ENCODE data around the gene ARFGAP1.

The ARFGAP1 gene

GRCh38 chr20:63292292-63292701 is 19.7 kb downstream of the ARFGAP1 start:
- TF ChIP-seq, protein P1, sequence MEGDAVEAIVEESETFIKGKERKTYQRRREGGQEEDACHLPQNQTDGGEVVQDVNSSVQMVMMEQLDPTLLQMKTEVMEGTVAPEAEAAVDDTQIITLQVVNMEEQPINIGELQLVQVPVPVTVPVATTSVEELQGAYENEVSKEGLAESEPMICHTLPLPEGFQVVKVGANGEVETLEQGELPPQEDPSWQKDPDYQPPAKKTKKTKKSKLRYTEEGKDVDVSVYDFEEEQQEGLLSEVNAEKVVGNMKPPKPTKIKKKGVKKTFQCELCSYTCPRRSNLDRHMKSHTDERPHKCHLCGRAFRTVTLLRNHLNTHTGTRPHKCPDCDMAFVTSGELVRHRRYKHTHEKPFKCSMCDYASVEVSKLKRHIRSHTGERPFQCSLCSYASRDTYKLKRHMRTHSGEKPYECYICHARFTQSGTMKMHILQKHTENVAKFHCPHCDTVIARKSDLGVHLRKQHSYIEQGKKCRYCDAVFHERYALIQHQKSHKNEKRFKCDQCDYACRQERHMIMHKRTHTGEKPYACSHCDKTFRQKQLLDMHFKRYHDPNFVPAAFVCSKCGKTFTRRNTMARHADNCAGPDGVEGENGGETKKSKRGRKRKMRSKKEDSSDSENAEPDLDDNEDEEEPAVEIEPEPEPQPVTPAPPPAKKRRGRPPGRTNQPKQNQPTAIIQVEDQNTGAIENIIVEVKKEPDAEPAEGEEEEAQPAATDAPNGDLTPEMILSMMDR (IDR thresholded peaks at IDR 0.05; ENCODE audit: poor library complexity, severe bottlenecking) = no peak
- DNase-seq (ENCODE audit: low spot score) (no peak), ATAC-seq (ENCODE audit: low read depth) (peak; percentile 0; the same call in 1 of the 3 replicates)
- Histone ChIP-seq H3K4me1 (ENCODE audit: insufficient read depth, poor library complexity, severe bottlenecking) (no peaks in the 10 kb centered on the region), H3K27me3 (ENCODE audit: insufficient read depth, poor library complexity, severe bottlenecking) (peaks cover 29% of the 10 kb centered on the region), H3K9me3 (ENCODE audit: severe bottlenecking) (no peaks in the 10 kb centered on the region), H3K27ac (ENCODE audit: poor library complexity, severe bottlenecking) (no peak overlapping the region), H3K4me3 (ENCODE audit: severe bottlenecking) (no peak overlapping the region), H3K36me3 (ENCODE audit: low read depth) (peaks cover 19% of the 10 kb centered on the region)

DNA sequence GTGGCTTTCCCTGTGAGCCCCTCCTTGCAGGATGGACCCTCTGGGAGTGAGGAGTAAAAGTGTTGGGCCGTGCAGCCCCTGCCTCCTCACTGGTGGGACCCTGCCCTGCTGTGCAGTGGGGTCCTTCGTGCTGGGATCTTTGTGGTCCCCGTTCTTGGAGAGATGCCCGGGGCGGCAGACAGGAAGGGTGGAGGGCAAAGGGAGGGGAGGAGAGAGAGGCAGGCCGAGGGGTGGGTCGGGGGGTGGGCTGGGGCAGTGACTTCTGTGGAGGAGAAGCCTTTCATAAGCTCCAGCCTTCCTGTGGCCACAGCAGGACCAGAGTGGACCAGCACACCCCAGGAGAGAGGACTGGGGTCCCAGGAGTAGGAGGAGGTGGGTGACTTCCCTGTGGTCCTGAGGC is 20.3 kb downstream of the ARFGAP1 start, which contains the start of gene COL20A1:
Gene COL20A1 (plus strand): TSS at position 283 of the 400 bp plus-strand sequence. CDS start 1,922 bp downstream, outside the sequence.
- Histone ChIP-seq H3K27me3 (ENCODE audit: insufficient read depth, poor library complexity, severe bottlenecking) (peaks cover 29% of the 10 kb centered on the region), H3K4me1 (ENCODE audit: insufficient read depth, poor library complexity, severe bottlenecking) (no peaks in the 10 kb centered on the region)
- ATAC-seq (ENCODE audit: low read depth) = no peak

DNA sequence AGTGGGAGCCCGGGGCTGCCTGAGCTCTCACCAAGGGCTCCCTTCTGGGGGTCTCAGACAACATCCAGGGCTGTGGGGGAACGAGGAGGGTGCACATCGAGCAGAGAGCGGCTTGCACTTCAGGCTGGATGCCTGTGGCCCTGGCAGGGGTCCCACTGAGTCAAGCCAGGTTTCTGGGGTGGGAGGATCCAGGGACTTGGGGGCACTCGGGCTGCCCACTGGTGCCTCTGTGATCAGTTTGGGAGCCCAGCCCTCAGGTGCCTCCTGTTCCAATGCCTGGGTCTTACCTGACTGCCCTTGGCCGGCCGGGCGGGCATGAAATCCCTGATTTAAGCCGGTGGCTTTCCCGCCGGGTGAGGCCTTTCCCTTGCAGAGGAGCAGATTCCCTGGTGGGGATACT is 20.8 kb downstream of the ARFGAP1 start:
- Histone ChIP-seq H3K36me3 (ENCODE audit: low read depth) (peaks cover 9% of the 10 kb centered on the region), H3K9me3 (ENCODE audit: severe bottlenecking) (no peaks in the 10 kb centered on the region), H3K27ac (ENCODE audit: poor library complexity, severe bottlenecking) (no peak overlapping the region), H3K27me3 (ENCODE audit: insufficient read depth, poor library complexity, severe bottlenecking) (peaks cover 29% of the 10 kb centered on the region), H3K4me3 (ENCODE audit: severe bottlenecking) (no peak overlapping the region), H3K4me1 (ENCODE audit: insufficient read depth, poor library complexity, severe bottlenecking) (no peaks in the 10 kb centered on the region)
- DNase-seq (ENCODE audit: low spot score) (no peak), ATAC-seq (ENCODE audit: low read depth) (no peak)
- TF ChIP-seq, protein P1 (IDR thresholded peaks at IDR 0.05; ENCODE audit: poor library complexity, severe bottlenecking) = no peak

More for the DNA sequence above, 20.3 kb downstream of the ARFGAP1 start, which contains the start of gene COL20A1:
- Histone ChIP-seq H3K36me3 (ENCODE audit: low read depth) (peaks cover 13% of the 10 kb centered on the region), H3K27ac (ENCODE audit: poor library complexity, severe bottlenecking) (no peak within 1 kb of the TSS), H3K9me3 (ENCODE audit: severe bottlenecking) (no peaks in the 10 kb centered on the region), H3K4me3 (ENCODE audit: severe bottlenecking) (no peak within 1 kb of the TSS)
- TF ChIP-seq, protein P1 (IDR thresholded peaks at IDR 0.05; ENCODE audit: poor library complexity, severe bottlenecking) = no peak
- no peak for DNase-seq (ENCODE audit: low spot score)

- Histone ChIP-seq H3K27ac (ENCODE audit: poor library complexity, severe bottlenecking) (no peak overlapping the region), H3K27me3 (ENCODE audit: insufficient read depth, poor library complexity, severe bottlenecking) (peaks cover 31% of the 10 kb centered on the region), H3K36me3 (ENCODE audit: low read depth) (peaks cover 4% of the 10 kb centered on the region), H3K4me3 (ENCODE audit: severe bottlenecking) (no peak overlapping the region), H3K9me3 (ENCODE audit: severe bottlenecking) (no peaks in the 10 kb centered on the region), H3K4me1 (ENCODE audit: insufficient read depth, poor library complexity, severe bottlenecking) (no peaks in the 10 kb centered on the region)
- TF ChIP-seq, protein P1 (IDR thresholded peaks at IDR 0.05; ENCODE audit: poor library complexity, severe bottlenecking) = no peak
- no peak for ATAC-seq (ENCODE audit: low read depth)
- DNase-seq (ENCODE audit: low spot score) = no peak
These were observed 21.4 kb downstream of the ARFGAP1 start for GRCh38 chr20:63293871-63294535.

DNA sequence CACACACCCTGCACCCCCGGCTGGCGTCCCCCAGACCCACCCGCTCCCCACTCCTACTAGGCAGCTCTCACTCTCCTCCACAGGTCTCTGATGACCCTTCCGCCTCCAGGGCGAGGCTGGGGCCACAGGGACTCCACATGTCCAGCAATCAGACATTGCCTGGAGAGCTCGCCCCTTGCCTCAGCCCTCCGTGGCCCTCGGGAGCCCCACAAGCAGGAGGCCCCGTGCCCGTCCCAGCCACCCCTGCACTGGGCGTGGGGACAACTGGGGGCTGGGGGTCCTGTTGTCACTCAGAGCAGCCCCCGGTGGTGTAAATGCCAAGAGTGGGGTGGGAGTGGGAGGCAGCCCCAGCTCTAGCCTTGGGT is 21.9 kb downstream of the ARFGAP1 start:
- Histone ChIP-seq H3K27ac (ENCODE audit: poor library complexity, severe bottlenecking) (no peak overlapping the region), H3K4me1 (ENCODE audit: insufficient read depth, poor library complexity, severe bottlenecking) (no peaks in the 10 kb centered on the region), H3K27me3 (ENCODE audit: insufficient read depth, poor library complexity, severe bottlenecking) (peaks cover 33% of the 10 kb centered on the region), H3K36me3 (ENCODE audit: low read depth) (no peaks in the 10 kb centered on the region), H3K4me3 (ENCODE audit: severe bottlenecking) (no peak overlapping the region), H3K9me3 (ENCODE audit: severe bottlenecking) (no peaks in the 10 kb centered on the region)
- TF ChIP-seq, protein P1 (IDR thresholded peaks at IDR 0.05; ENCODE audit: poor library complexity, severe bottlenecking) = no peak
- no peak for DNase-seq (ENCODE audit: low spot score)
- ATAC-seq (ENCODE audit: low read depth) = no peak

All from RWPE2 (cell line).